COLO668 (cell line): ENCODE results near the gene LRMDA.

Source experiments
- DNase-seq: peaks from one replicate; lab custom pipeline; 2025; ENCODE audit not compliant: unreplicated experiment; lab: John Stamatoyannopoulos, UW

LRMDA gene

GRCh38 chr10:75568450-75569130 is 137.2 kb downstream of the LRMDA start:
- DNase-seq = no peak

- no peak for DNase-seq
These were observed 138.1 kb downstream of the LRMDA start for GRCh38 chr10:75569506-75569905.

GRCh38 chr10:75572478-75572877 is 141.1 kb downstream of the LRMDA start:
- DNase-seq = no peak

GRCh38 chr10:75575940-75576339 is 144.5 kb downstream of the LRMDA start:
- DNase-seq = no peak

GRCh38 chr10:75582102-75582501 is 150.7 kb downstream of the LRMDA start:
- DNase-seq = no peak

GRCh38 chr10:75585294-75585693 is 153.9 kb downstream of the LRMDA start:
- DNase-seq = no peak

GRCh38 chr10:75586814-75587213 is 155.4 kb downstream of the LRMDA start:
- DNase-seq = no peak

GRCh38 chr10:75588031-75588430 is 156.6 kb downstream of the LRMDA start:
- DNase-seq = no peak

GRCh38 chr10:75589895-75590654 is 158.7 kb downstream of the LRMDA start:
- no peak for DNase-seq

- DNase-seq = no peak
These were observed 160.8 kb downstream of the LRMDA start for GRCh38 chr10:75592151-75592787.

- no peak for DNase-seq
These were observed 161.6 kb downstream of the LRMDA start for GRCh38 chr10:75592791-75593643.

- DNase-seq = no peak
These were observed 162.5 kb downstream of the LRMDA start for GRCh38 chr10:75593692-75594556.

GRCh38 chr10:75596930-75597620 is 165.7 kb downstream of the LRMDA start:
- no peak for DNase-seq

GRCh38 chr10:75597773-75598440 is 166.5 kb downstream of the LRMDA start:
- no peak for DNase-seq

GRCh38 chr10:75598998-75599397 is 167.6 kb downstream of the LRMDA start:
- DNase-seq = no peak

GRCh38 chr10:75599875-75600648 is 168.6 kb downstream of the LRMDA start:
- DNase-seq = no peak

GRCh38 chr10:75600833-75601232 is 169.4 kb downstream of the LRMDA start:
- DNase-seq = no peak

GRCh38 chr10:75602341-75602740 is 170.9 kb downstream of the LRMDA start:
- DNase-seq = no peak
